Mesenchymal stem cell (in vitro differentiated cells and primary cell): Measurements from ENCODE around the gene BCO1.

ENCODE experiments used
- DNase-seq: peaks from one replicate; pipeline ENCODE4 v3.0.0-alpha.2; 2013
- H2AFZ ChIP-seq: one replicate; pipeline ENCODE4 v1.6.1; 2013; ENCODE audit warnings: low read depth, mild to moderate bottlenecking, control low read depth, inconsistent platforms, low read length, moderate library complexity
- H2AK5ac ChIP-seq: 2 replicates; pipeline ENCODE4 v1.6.1; 2013; ENCODE audit warnings: low read length, moderate library complexity, mild to moderate bottlenecking, inconsistent platforms; ENCODE audit not compliant: severe bottlenecking
- H2BK120ac ChIP-seq: one replicate; pipeline ENCODE4 v1.6.1; 2013; ENCODE audit warnings: low read depth, mild to moderate bottlenecking, inconsistent platforms, low read length, moderate library complexity
- H2BK12ac ChIP-seq, 2 experiments: one replicate each; pipeline ENCODE4 v1.6.1; 2013; ENCODE audit warnings: inconsistent platforms in 2 of 2, low read length in 2 of 2, mild to moderate bottlenecking in 2 of 2, moderate library complexity in 2 of 2, control low read depth in 1 of 2
- H2BK15ac ChIP-seq: one replicate; pipeline ENCODE4 v1.6.1; 2013; ENCODE audit warnings: mild to moderate bottlenecking, low read depth, inconsistent platforms; ENCODE audit not compliant: poor library complexity, severe bottlenecking
- H2BK5ac ChIP-seq: 2 replicates; pipeline ENCODE4 v1.6.1; 2013; ENCODE audit warnings: low read depth, mild to moderate bottlenecking, low read length, control low read depth, inconsistent platforms; ENCODE audit not compliant: poor library complexity, severe bottlenecking
- H3K14ac ChIP-seq, 2 experiments: one replicate each; pipeline ENCODE4 v1.6.1; 2013; ENCODE audit warnings: inconsistent platforms in 2 of 2, low read length in 2 of 2, control low read depth in 1 of 2, mild to moderate bottlenecking in 1 of 2, moderate library complexity in 1 of 2
- H3K18ac ChIP-seq, 2 experiments: one replicate each; pipeline ENCODE4 v1.6.1; 2013; ENCODE audit warnings: inconsistent platforms in 2 of 2, low read length in 2 of 2, control low read depth in 1 of 2, low read depth in 1 of 2, mild to moderate bottlenecking in 1 of 2
- H3K23ac ChIP-seq, 2 experiments: one replicate each; pipeline ENCODE4 v1.6.1; 2013; ENCODE audit warnings: inconsistent platforms in 2 of 2, low read length in 2 of 2, mild to moderate bottlenecking in 2 of 2, moderate library complexity in 2 of 2, control low read depth in 1 of 2
- H3K27ac ChIP-seq: 2 replicates; pipeline ENCODE4 v1.5.1; 2013; ENCODE audit warnings: mild to moderate bottlenecking, moderate library complexity, low read length, control low read depth, inconsistent platforms; ENCODE audit not compliant: poor library complexity, severe bottlenecking
- H3K27me3 ChIP-seq, 2 experiments: 2 replicates each; pipeline versions ENCODE4 v1.6.1 to v1.7.0; 2013; ENCODE audit warnings: low read length in 2 of 2, mild to moderate bottlenecking in 2 of 2, moderate library complexity in 2 of 2, control low read depth in 1 of 2, inconsistent platforms in 1 of 2; ENCODE audit not compliant: control insufficient read depth in 1 of 2, insufficient read depth in 1 of 2
- H3K36me3 ChIP-seq, 2 experiments: 2 replicates each; pipeline versions ENCODE4 v1.6.1 to v1.7.0; 2013; ENCODE audit warnings: low read length in 2 of 2, control low read depth in 1 of 2, inconsistent platforms in 1 of 2, low read depth in 1 of 2, mild to moderate bottlenecking in 1 of 2; ENCODE audit not compliant: insufficient read depth in 2 of 2, control insufficient read depth in 1 of 2
- H3K4ac ChIP-seq, 2 experiments: one replicate each; pipeline ENCODE4 v1.6.1; 2013; ENCODE audit warnings: inconsistent platforms in 2 of 2, low read length in 2 of 2, mild to moderate bottlenecking in 2 of 2, moderate library complexity in 2 of 2, control low read depth in 1 of 2, low read depth in 1 of 2
- H3K4me1 ChIP-seq: 2 replicates; pipeline ENCODE4 v1.6.1; 2013; ENCODE audit warnings: low read depth, low read length, control low read depth; ENCODE audit not compliant: control insufficient read depth, insufficient read depth
- H3K4me2 ChIP-seq: 2 replicates; pipeline ENCODE4 v1.6.1; 2013; ENCODE audit warnings: low read length, mild to moderate bottlenecking, inconsistent platforms; ENCODE audit not compliant: poor library complexity, severe bottlenecking
- H3K4me3 ChIP-seq, 2 experiments: 2 replicates each; pipeline versions ENCODE4 v1.5.1 to v1.7.0; 2013; ENCODE audit warnings: low read length in 2 of 2, mild to moderate bottlenecking in 2 of 2, control low read depth in 1 of 2, low read depth in 1 of 2; ENCODE audit not compliant: insufficient read depth in 1 of 2
- H3K79me1 ChIP-seq: replicated peaks from 2 replicates; pipeline ENCODE4 v1.6.1; 2013; ENCODE audit warnings: mild to moderate bottlenecking, control low read depth, low read length, inconsistent platforms; ENCODE audit not compliant: poor library complexity, severe bottlenecking
- H3K9ac ChIP-seq: 2 replicates; pipeline ENCODE4 v1.7.0; 2013; ENCODE audit warnings: mild to moderate bottlenecking, low read length, moderate library complexity
- H3K9me3 ChIP-seq: 2 replicates; pipeline ENCODE4 v1.7.0; 2013; ENCODE audit warnings: mild to moderate bottlenecking, low read length; ENCODE audit not compliant: control insufficient read depth
- H4K8ac ChIP-seq: one replicate; pipeline ENCODE4 v1.6.1; 2013; ENCODE audit warnings: inconsistent platforms, mild to moderate bottlenecking, low read length, moderate library complexity
- H4K91ac ChIP-seq: one replicate; pipeline ENCODE4 v1.6.1; 2013; ENCODE audit warnings: mild to moderate bottlenecking, low read length, inconsistent platforms
- WGBS: methylation state at CpG from one replicate; pipeline ENCODE4 v1.1.7; 2013; ENCODE audit warnings: mixed read lengths; 5-methylcytosine and 5-hydroxymethylcytosine counted together

Gene BCO1

GRCh38 chr16:81315271-81316175, 77.0 kb downstream of the BCO1 start:
- DNase-seq: peak; percentile 69
- Histone ChIP-seq H3K79me1 (peaks cover 26% of the 10 kb centered on the region), H3K36me3 (peaks cover 0 to 3% of the 10 kb centered on the region in 2 experiments), H3K9me3 (no peaks in the 10 kb centered on the region), H2BK5ac (no peak overlapping the region), H2AK5ac (no peak overlapping the region), H3K4me1 (peaks cover 13% of the 10 kb centered on the region), H2BK12ac (peak overlapping the region in 1 of 2 experiments; percentile 69), H3K18ac (peak overlapping the region; percentile 78 to 95), H4K8ac (peak overlapping the region; percentile 82), H2BK15ac (peak overlapping the region; percentile 78), H3K4ac (peak overlapping the region in 1 of 2 experiments; percentile 86), H2AFZ (peak overlapping the region; percentile 66), H3K14ac (peak overlapping the region in 1 of 2 experiments; percentile 82), H3K4me2 (peak overlapping the region; percentile 76), H3K4me3 (peak overlapping the region; percentile 96 to 97), H4K91ac (peak overlapping the region; percentile 83), H3K23ac (peak overlapping the region; percentile 10 to 64), H3K27me3 (no peaks in the 10 kb centered on the region), H3K27ac (peak overlapping the region; percentile 27), H2BK120ac (peak overlapping the region; percentile 81), H3K9ac (peak overlapping the region; percentile 89)
- 2% methylated on average over 56 of the region's 88 CpGs for WGBS

- Histone ChIP-seq H2AK5ac (no peak overlapping the region), H3K4me2 (peak overlapping the region; percentile 76), H3K27ac (no peak overlapping the region), H4K91ac (no peak overlapping the region), H3K27me3 (no peaks in the 10 kb centered on the region), H3K4me1 (peaks cover 13% of the 10 kb centered on the region), H2BK12ac (no peak overlapping the region), H2BK15ac (no peak overlapping the region), H3K4ac (no peak overlapping the region), H2BK120ac (no peak overlapping the region), H2AFZ (no peak overlapping the region), H4K8ac (no peak overlapping the region), H3K4me3 (peak overlapping the region in 1 of 2 experiments; percentile 96), H3K14ac (no peak overlapping the region), H2BK5ac (no peak overlapping the region), H3K9me3 (no peaks in the 10 kb centered on the region), H3K18ac (no peak overlapping the region), H3K79me1 (peaks cover 25% of the 10 kb centered on the region), H3K23ac (no peak overlapping the region), H3K36me3 (peaks cover 0 to 3% of the 10 kb centered on the region in 2 experiments), H3K9ac (peak overlapping the region; percentile 89)
- no peak for DNase-seq
- 74% methylated on average over 5 of the region's 5 CpGs for WGBS
These were observed 77.6 kb downstream of the BCO1 start for GRCh38 chr16:81316176-81316496.

- Histone ChIP-seq H3K23ac (no peak overlapping the region), H3K4me3 (no peak overlapping the region), H3K4me2 (peak overlapping the region; percentile 40), H3K36me3 (no peaks in the 10 kb centered on the region), H3K27ac (peak overlapping the region; percentile 49), H3K4ac (peak overlapping the region in 1 of 2 experiments; percentile 7), H3K79me1 (peaks cover 12% of the 10 kb centered on the region), H2BK12ac (no peak overlapping the region), H2AFZ (no peak overlapping the region), H4K91ac (no peak overlapping the region), H3K27me3 (no peaks in the 10 kb centered on the region), H3K9ac (no peak overlapping the region), H2BK15ac (no peak overlapping the region), H2BK120ac (no peak overlapping the region), H2AK5ac (no peak overlapping the region), H2BK5ac (no peak overlapping the region), H4K8ac (no peak overlapping the region), H3K4me1 (peaks cover 9% of the 10 kb centered on the region), H3K18ac (no peak overlapping the region), H3K14ac (no peak overlapping the region), H3K9me3 (no peaks in the 10 kb centered on the region)
- 87% methylated on average over 6 of the region's 7 CpGs for WGBS
- no peak for DNase-seq
These were observed 80.2 kb downstream of the BCO1 start for GRCh38 chr16:81318711-81319110.

GRCh38 chr16:81319221-81319912, 80.9 kb downstream of the BCO1 start:
- Histone ChIP-seq H3K4ac (no peak overlapping the region), H3K4me1 (peaks cover 9% of the 10 kb centered on the region), H3K27me3 (no peaks in the 10 kb centered on the region), H3K4me3 (no peak overlapping the region), H4K8ac (no peak overlapping the region), H2BK120ac (no peak overlapping the region), H2BK12ac (no peak overlapping the region), H3K27ac (peak overlapping the region; percentile 79), H4K91ac (no peak overlapping the region), H3K14ac (no peak overlapping the region), H2BK5ac (no peak overlapping the region), H2AFZ (no peak overlapping the region), H2BK15ac (no peak overlapping the region), H3K4me2 (peak overlapping the region; percentile 37), H3K23ac (no peak overlapping the region), H3K18ac (no peak overlapping the region), H3K79me1 (peaks cover 11% of the 10 kb centered on the region), H3K36me3 (peaks cover 0 to 3% of the 10 kb centered on the region in 2 experiments), H3K9me3 (no peaks in the 10 kb centered on the region), H2AK5ac (no peak overlapping the region), H3K9ac (peak overlapping the region; percentile 22)
- WGBS: 54% methylated on average over 5 of the region's 6 CpGs
- DNase-seq: peak; percentile 60
